Bronchial epithelial cell (primary cell): ENCODE measurements around the gene SMIM28. TPM values are rescaled to one million over a fixed set of nuclear protein-coding genes. Genes with fewer than 3 reads are reported as not detected.
"Not testable (repeated sequence)": the region's sequence is repeated elsewhere in the genome, so short reads cannot be mapped to it uniquely, and the experiment has no call there.

Experiments
- DNase-seq: peaks from one replicate; pipeline ENCODE4 v3.0.0-alpha.2; 2010; ENCODE audit warnings: low read depth
- FAIRE-seq: peaks from 2 replicates; lab custom pipeline; 2011; peaks lifted over from hg19 to GRCh38; lab: Jason Lieb, UNC
- H3K27me3 ChIP-seq: 2 replicates; pipeline ENCODE4 v1.5.1; 2011; ENCODE audit warnings: low read length; ENCODE audit not compliant: control insufficient read depth, insufficient read depth
- H3K36me3 ChIP-seq: 2 replicates; pipeline ENCODE4 v1.5.1; 2011; ENCODE audit warnings: low read length; ENCODE audit not compliant: control insufficient read depth, insufficient read depth
- H3K4me3 ChIP-seq: 2 replicates; pipeline ENCODE4 v1.5.1; 2011; ENCODE audit warnings: mild to moderate bottlenecking, low read depth, low read length, control low read depth
- CTCF ChIP-seq: IDR thresholded peaks from 2 replicates; pipeline ENCODE4 v1.5.1; 2011; ENCODE audit warnings: mild to moderate bottlenecking, moderate library complexity, low read length, control low read depth, inconsistent platforms; ENCODE audit not compliant: insufficient read depth, severe bottlenecking
- total RNA-seq: library from RNA; depleted of rRNA; stranded (reverse); fragments of >200 nt; gene quantifications from 2 replicates; pipeline ENCODE4 v1.2.1, GENCODE V29; 2014

Gene SMIM28
- total RNA-seq, 1 donor from 2014 or later, result not detected

DNA sequence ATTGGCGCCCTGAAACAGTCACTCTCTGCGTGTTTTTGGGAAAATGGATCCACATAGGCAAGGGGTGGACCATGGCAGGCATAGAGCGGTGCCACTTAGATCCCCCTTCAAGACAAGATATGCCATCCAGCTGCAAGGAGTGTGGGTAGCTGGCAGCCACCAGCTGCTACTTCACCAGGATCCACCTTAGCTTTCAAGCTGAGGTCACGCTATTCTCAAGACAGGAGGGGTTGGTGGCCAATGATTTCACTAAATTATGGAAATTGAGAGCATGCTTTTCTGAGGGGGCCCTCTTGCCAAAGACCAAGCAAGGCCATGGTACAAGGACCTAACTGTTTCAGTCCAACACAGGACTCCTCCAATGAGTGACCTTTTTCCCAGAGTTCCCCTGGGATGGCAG lies 42.7 kb downstream of the SMIM28 start:
- DNase-seq, result no peak
- TF ChIP-seq CTCF, result no peak
- peaks cover 8% of the 10 kb centered on the region for H3K36me3 ChIP-seq
- FAIRE-seq, result no peak
- no peaks in the 10 kb centered on the region for H3K27me3 ChIP-seq
- H3K4me3 ChIP-seq, result no peak overlapping the region

- Histone ChIP-seq H3K4me3 (no peak overlapping the region), H3K27me3 (no peaks in the 10 kb centered on the region), H3K36me3 (peaks cover 9% of the 10 kb centered on the region)
- no peak for TF ChIP-seq CTCF
- FAIRE-seq (no peak), DNase-seq (no peak)
Observed at GRCh38 chr6:138421089-138421488, 43.4 kb downstream of the SMIM28 start.

DNA sequence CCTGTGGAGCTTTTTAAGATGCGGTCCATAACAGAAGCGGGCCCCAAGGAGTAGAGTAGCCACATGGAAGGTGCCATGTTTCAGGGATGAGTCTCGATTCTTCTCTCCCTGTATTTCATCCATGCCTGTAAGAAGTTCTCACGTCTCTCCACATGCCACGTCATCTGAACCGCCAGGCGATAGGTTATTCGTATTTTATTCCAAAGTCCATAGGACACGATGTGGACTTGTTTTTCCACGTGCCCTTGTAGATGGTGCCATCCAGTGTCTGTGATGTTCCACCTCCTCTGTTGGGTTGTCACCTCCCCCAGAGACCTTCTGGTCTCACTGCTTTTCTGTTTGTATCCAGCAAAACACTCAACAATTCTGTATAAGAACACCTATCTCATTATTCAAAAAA lies 43.9 kb downstream of the SMIM28 start:
- Histone ChIP-seq H3K4me3 (no peak overlapping the region), H3K36me3 (peaks cover 9% of the 10 kb centered on the region), H3K27me3 (no peaks in the 10 kb centered on the region)
- DNase-seq (no peak), FAIRE-seq (no peak)
- TF ChIP-seq CTCF, result no peak

DNA sequence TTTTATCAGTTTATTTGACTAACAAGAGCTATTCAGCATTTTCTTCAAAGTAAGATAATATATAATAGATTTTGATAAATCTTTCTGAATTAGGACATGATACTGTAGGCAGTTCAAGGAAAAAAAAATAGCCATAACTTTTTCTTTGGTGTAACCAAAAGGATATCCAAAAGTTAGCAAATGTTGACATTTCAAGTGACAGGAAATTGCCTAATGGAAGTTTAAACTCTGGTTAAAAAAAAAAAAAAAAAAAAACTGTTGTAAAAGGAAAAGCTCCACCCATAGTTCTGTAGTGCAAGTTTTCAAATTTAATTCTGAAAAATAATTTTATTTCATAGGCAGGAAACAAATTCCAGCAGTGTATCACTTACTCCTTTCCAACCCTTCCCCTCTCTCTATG lies 45.2 kb downstream of the SMIM28 start:
- FAIRE-seq, result no peak
- Histone ChIP-seq H3K27me3 (no peaks in the 10 kb centered on the region), H3K36me3 (peaks cover 10% of the 10 kb centered on the region), H3K4me3 (no peak overlapping the region)
- TF ChIP-seq CTCF, result no peak
- no peak for DNase-seq

- Histone ChIP-seq H3K36me3 (peaks cover 10% of the 10 kb centered on the region), H3K27me3 (no peaks in the 10 kb centered on the region), H3K4me3 (no peak overlapping the region)
- no peak for TF ChIP-seq CTCF
- DNase-seq, result no peak
- no peak for FAIRE-seq
Observed at GRCh38 chr6:138424004-138424904, 46.5 kb downstream of the SMIM28 start.

DNA sequence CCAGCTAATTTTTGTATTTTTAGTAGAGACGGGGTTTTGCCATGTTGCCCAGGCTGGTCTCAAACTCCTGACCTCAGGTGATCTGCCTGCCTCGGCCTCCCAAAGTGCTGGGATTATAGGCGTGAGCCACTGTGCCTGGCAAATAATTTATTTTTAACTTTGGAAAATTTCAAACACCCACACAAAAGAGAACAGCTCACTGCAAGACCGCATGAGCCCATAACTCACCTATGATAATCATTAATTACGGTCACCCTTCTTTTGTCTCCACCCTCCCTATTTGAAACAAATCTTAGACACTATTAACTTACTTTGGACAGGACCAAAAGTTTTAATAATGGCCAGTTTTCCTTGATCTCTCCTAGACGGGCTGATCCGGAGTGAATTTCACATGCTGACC lies 47.6 kb downstream of the SMIM28 start:
- not testable (repeated sequence) for FAIRE-seq, DNase-seq, H3K4me3 ChIP-seq, H3K27me3 ChIP-seq
- peaks cover 17% of the 10 kb centered on the region for H3K36me3 ChIP-seq
